Measurements from ENCODE around the gene CAMTA1. TPM values are rescaled to one million over a fixed set of nuclear protein-coding genes. Genes with fewer than 3 reads are reported as not detected.
A peak's percentile ranks its signal among the peaks of the same experiment; 100 is the strongest.

CAMTA1 gene
- total RNA-seq, 1 experiment from 2014 or later: 60.0 TPM

DNA sequence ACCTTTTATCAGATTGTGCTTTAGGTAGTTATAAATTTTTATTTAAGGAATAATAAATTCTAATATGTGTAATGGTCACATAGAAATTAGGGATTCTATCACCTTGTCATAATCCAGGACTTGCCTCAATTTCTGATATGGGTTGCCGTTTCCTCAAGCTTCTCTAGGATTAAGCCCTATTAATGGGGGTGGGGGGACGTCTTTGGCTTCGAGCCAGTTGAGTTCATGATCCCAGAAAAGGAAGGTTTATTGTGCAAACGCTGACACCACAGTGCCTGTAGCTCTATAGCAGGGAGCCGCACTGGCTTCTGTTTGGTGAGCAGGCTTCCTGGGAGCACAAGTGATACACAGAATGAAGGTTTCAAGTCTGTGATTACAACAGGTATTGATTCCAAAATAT, 963.9 kb downstream of the CAMTA1 start:
- BruUV-seq (replicated peaks): no TSS peak
- no peak overlapping the region for H3K27ac Mint-ChIP-seq (ENCODE audit: unreplicated experiment)
- intact Hi-C loops (cut with micrococcal nuclease; ENCODE audit: unreplicated experiment): no loop called here

DNA sequence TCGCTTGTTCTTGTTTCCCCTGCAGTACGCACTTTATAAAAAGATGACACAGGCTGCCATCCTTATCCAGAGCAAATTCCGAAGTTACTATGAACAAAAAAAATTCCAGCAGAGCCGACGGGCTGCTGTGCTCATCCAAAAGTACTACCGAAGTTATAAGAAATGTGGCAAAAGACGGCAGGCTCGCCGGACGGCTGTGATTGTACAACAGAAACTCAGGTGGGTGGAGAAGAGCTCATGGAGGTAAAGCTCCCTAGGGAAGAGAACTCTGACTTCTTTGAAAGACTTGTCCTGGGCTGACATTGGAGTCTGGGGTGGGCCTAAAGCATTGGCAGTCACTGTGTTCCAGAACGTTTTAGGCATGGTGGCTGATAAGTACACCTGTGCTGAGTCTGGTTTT, 965.9 kb downstream of the CAMTA1 start:
- Histone ChIP-seq H3K36me3 (ENCODE audit: control insufficient read depth, insufficient read depth, low read length) (no peaks in the 10 kb centered on the region), H3K4me3 (ENCODE audit: low read depth, low read length) (no peak overlapping the region), H3K4me1 (no peaks in the 10 kb centered on the region), H3K9me3 (no peaks in the 10 kb centered on the region), H3K27me3 (replicated peaks; ENCODE audit: control insufficient read depth, insufficient read depth, low read length) (no peaks in the 10 kb centered on the region)
- Mint-ChIP-seq H3K36me3 (ENCODE audit: insufficient read depth, unreplicated experiment) (no peaks in the 10 kb centered on the region), H3K4me3 (ENCODE audit: unreplicated experiment) (no peak overlapping the region), H3K27ac (ENCODE audit: unreplicated experiment) (no peak overlapping the region), H3K9me3 (ENCODE audit: unreplicated experiment) (no peaks in the 10 kb centered on the region), H3K27me3 (ENCODE audit: insufficient read depth, unreplicated experiment) (no peaks in the 10 kb centered on the region), H3K4me1 (ENCODE audit: low read depth, unreplicated experiment) (peaks cover 7% of the 10 kb centered on the region)
- ChIA-PET CTCF (interaction anchor here (2.3 to 7.4 kb wide), 2 partner anchors 70 to 83 kb away, joined by 17 to 200 read pairs; no protein-coding TSS in a partner anchor), POLR2A (no interaction called here)
- intact Hi-C loops (cut with micrococcal nuclease; ENCODE audit: unreplicated experiment): no loop called here
- DNase-seq: no peak
- TF ChIP-seq, protein P1, sequence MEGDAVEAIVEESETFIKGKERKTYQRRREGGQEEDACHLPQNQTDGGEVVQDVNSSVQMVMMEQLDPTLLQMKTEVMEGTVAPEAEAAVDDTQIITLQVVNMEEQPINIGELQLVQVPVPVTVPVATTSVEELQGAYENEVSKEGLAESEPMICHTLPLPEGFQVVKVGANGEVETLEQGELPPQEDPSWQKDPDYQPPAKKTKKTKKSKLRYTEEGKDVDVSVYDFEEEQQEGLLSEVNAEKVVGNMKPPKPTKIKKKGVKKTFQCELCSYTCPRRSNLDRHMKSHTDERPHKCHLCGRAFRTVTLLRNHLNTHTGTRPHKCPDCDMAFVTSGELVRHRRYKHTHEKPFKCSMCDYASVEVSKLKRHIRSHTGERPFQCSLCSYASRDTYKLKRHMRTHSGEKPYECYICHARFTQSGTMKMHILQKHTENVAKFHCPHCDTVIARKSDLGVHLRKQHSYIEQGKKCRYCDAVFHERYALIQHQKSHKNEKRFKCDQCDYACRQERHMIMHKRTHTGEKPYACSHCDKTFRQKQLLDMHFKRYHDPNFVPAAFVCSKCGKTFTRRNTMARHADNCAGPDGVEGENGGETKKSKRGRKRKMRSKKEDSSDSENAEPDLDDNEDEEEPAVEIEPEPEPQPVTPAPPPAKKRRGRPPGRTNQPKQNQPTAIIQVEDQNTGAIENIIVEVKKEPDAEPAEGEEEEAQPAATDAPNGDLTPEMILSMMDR (IDR thresholded peaks at IDR 0.05; ENCODE audit: insufficient read depth in 1 of 2, low read depth in 1 of 2, low read length in 1 of 2, severe bottlenecking in 1 of 2, unreplicated experiment in 1 of 2): no peak
- BruUV-seq (replicated peaks): no TSS peak

More for the DNA sequence above, 963.9 kb downstream of the CAMTA1 start:
- ChIA-PET POLR2A (no interaction called here), CTCF (interaction anchor here (7.4 kb wide), 1 partner anchor 81 kb away, joined by 200 read pairs; no protein-coding TSS in a partner anchor)
- Histone ChIP-seq H3K4me3 (ENCODE audit: low read depth, low read length) (no peak overlapping the region), H3K36me3 (ENCODE audit: control insufficient read depth, insufficient read depth, low read length) (no peaks in the 10 kb centered on the region), H3K27me3 (replicated peaks; ENCODE audit: control insufficient read depth, insufficient read depth, low read length) (no peaks in the 10 kb centered on the region), H3K4me1 (no peaks in the 10 kb centered on the region), H3K9me3 (no peaks in the 10 kb centered on the region)
- no peak overlapping the region for H3K4me3 Mint-ChIP-seq (ENCODE audit: unreplicated experiment)
- no peaks in the 10 kb centered on the region for H3K36me3 Mint-ChIP-seq (ENCODE audit: insufficient read depth, unreplicated experiment)
- DNase-seq: no peak
- TF ChIP-seq, protein P1 (IDR thresholded peaks at IDR 0.05; ENCODE audit: insufficient read depth in 1 of 2, low read depth in 1 of 2, low read length in 1 of 2, severe bottlenecking in 1 of 2, unreplicated experiment in 1 of 2): no peak
- peaks cover 7% of the 10 kb centered on the region for H3K4me1 Mint-ChIP-seq (ENCODE audit: low read depth, unreplicated experiment)
- no peaks in the 10 kb centered on the region for H3K27me3 Mint-ChIP-seq (ENCODE audit: insufficient read depth, unreplicated experiment)
- H3K9me3 Mint-ChIP-seq (ENCODE audit: unreplicated experiment): no peaks in the 10 kb centered on the region

DNA sequence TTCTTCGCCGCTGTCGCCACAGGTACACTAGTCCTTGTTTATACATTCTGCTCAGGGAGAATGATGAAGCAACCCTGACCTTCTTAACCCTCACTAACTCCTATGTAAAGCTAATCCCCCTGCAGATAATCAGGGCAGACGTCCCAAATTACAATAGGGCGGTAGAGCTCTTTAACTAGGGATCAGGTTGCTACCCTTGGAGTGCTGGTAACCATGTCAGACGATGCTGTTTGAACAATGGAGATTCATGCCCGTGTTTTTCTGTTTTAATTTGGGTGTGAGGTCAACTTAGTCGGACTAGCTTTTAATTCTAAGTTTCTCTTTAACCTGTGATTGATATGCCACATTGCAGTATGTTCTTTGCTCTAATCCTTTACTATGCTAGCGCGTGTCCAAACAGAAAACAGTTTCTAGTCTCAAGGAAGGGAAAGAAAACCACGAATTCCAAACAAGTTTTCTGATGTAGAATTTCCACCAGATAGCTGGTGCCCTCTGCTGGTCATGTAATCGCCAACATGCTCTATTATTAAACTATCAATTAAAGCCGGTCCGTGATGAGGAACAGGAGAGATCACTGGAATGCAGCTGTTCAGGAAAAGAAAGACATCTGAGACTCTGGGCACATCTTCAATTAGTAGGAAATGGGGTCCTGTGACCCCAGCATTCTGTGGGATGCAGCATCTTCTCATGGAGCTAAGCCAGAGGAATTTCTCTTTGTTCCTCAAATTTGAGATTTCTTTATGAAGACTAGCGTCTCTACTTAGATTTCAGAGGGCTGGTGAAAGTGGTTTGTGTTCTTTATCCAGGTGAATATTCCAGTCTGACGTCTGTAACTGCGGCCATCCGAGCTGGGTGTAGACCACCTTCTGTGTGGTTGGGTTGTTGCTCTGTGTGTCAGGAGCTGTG, 967.5 kb downstream of the CAMTA1 start:
- Mint-ChIP-seq H3K27me3 (ENCODE audit: insufficient read depth, unreplicated experiment) (no peaks in the 10 kb centered on the region), H3K9me3 (ENCODE audit: unreplicated experiment) (no peaks in the 10 kb centered on the region), H3K4me1 (ENCODE audit: low read depth, unreplicated experiment) (peaks cover 7% of the 10 kb centered on the region), H3K27ac (ENCODE audit: unreplicated experiment) (no peak overlapping the region), H3K36me3 (ENCODE audit: insufficient read depth, unreplicated experiment) (no peaks in the 10 kb centered on the region), H3K4me3 (ENCODE audit: unreplicated experiment) (peak overlapping the region; percentile 57)
- Histone ChIP-seq H3K4me3 (ENCODE audit: low read depth, low read length) (peak overlapping the region; percentile 21; the same call in 1 of the 2 replicates), H3K9me3 (no peaks in the 10 kb centered on the region), H3K36me3 (ENCODE audit: control insufficient read depth, insufficient read depth, low read length) (no peaks in the 10 kb centered on the region), H3K27me3 (replicated peaks; ENCODE audit: control insufficient read depth, insufficient read depth, low read length) (no peaks in the 10 kb centered on the region), H3K4me1 (no peaks in the 10 kb centered on the region)
- ChIA-PET POLR2A (interaction anchor here (0.6 to 1.1 kb wide), 3 partner anchors 49 to 207 kb away, joined by 3 read pairs; no protein-coding TSS in a partner anchor), CTCF (interaction anchor here (0.5 to 7.4 kb wide), 15 partner anchors 9 to 541 kb away, joined by 3 to 200 read pairs (median 3); partner anchors contain the start of gene PER3)
- no TSS peak for BruUV-seq (replicated peaks)
- TF ChIP-seq, protein P1 (IDR thresholded peaks at IDR 0.05; ENCODE audit: insufficient read depth in 1 of 2, low read depth in 1 of 2, low read length in 1 of 2, severe bottlenecking in 1 of 2, unreplicated experiment in 1 of 2): peak; percentile 65 to 75
- intact Hi-C loops (cut with micrococcal nuclease; ENCODE audit: unreplicated experiment): loop anchor here (1.0 kb wide), 1 partner anchor 85 kb away; no protein-coding TSS in a partner anchor
- DNase-seq: peak; percentile 43 to 62
